ENCODE measurements around the gene CASQ2. TPM values are rescaled to one million over a fixed set of nuclear protein-coding genes. Genes with fewer than 3 reads are reported as not detected.

The CASQ2 gene
- total and polyA plus RNA-seq, 3 donors from 2014 or later, result 0.74 to 8.6 (median 1.9) TPM

GRCh38 chr1:115728341-115728740 lies 40.2 kb downstream of the CASQ2 start:
- Histone ChIP-seq H3K4me3 (no peak overlapping the region), H3K36me3 (ENCODE audit: low read depth, missing control alignments) (no peaks in the 10 kb centered on the region), H3K27me3 (no peaks in the 10 kb centered on the region), H3K9me3 (no peaks in the 10 kb centered on the region), H3K27ac (peak overlapping the region in 1 of 2 donors; percentile 47), H3K4me1 (peaks cover 7% of the 10 kb centered on the region)
- DNase-seq, result no peak
- intact Hi-C loops (cut with DNase I; ENCODE audit: low total_unique reads), result no loop called here
- WGBS, 2 donors, result 88 to 97% methylated on average over 1 of the region's 1 CpG
- TF ChIP-seq CTCF (IDR thresholded peaks at IDR 0.05), result no peak

DNA sequence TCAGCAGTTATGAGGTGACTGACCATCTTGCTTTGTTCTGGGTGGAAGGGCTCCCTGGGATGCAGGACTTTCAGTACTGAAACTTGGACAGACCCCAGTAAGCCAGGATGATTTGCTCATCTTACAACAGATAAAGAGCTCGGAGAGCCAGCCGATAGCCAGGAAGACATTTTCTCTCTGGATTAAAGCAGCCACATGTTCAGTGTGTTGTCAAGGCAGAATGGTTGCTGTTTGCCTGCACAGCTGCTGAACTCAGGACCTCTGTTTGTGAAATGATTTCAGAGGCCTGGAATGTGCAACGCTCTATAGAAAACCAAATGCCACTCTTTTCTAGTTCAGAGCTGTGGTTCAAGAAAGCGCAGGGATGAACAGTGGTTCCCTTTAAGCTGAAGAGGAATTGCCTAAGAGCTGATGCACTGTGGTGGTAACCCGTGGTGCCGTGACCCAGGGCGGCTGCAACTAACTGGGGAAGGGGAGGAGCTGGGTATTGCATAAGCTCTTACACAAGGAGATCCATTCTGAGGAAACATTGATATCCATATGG lies 40.7 kb downstream of the CASQ2 start:
- no peaks in the 10 kb centered on the region for H3K9me3 ChIP-seq
- WGBS, 2 donors, result 41 to 44% methylated on average over 7 of the region's 7 CpGs
- TF ChIP-seq CTCF (IDR thresholded peaks at IDR 0.05) (no peak), POLR2A (IDR thresholded peaks at IDR 0.05) (no peak)
- no peaks in the 10 kb centered on the region for H3K27me3 ChIP-seq
- peak overlapping the region; percentile 39 to 47 for H3K27ac ChIP-seq
- H3K4me3 ChIP-seq, result no peak overlapping the region
- no peaks in the 10 kb centered on the region for H3K36me3 ChIP-seq (ENCODE audit: low read depth, missing control alignments)
- peak; percentile 42 for DNase-seq
- intact Hi-C loops (cut with DNase I; ENCODE audit: low total_unique reads), result no loop called here
- H3K4me1 ChIP-seq, result peaks cover 7% of the 10 kb centered on the region

DNA sequence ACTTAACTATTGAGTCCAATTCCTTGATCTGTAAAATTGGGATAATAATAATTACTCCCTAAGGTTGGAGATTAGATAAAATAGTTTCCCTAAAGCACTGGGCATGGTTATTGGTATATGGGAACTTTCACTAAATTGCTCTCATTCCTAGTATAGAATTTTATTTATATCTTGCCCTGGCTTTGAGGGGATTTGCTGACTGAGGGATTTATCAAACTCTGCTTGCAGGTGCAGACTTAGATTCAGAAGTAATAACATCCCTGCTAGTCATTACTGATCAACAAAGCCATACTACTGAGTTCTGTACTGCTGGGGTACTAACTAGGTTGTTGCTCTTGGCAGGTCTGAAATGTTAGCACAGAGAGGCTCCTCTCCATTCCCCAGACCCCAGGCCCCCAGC lies 41.9 kb downstream of the CASQ2 start:
- Histone ChIP-seq H3K9me3 (no peaks in the 10 kb centered on the region), H3K4me3 (no peak overlapping the region), H3K27ac (no peak overlapping the region), H3K4me1 (peaks cover 7% of the 10 kb centered on the region), H3K27me3 (no peaks in the 10 kb centered on the region), H3K36me3 (ENCODE audit: low read depth, missing control alignments) (no peaks in the 10 kb centered on the region)
- DNase-seq, result no peak
- intact Hi-C loops (cut with DNase I; ENCODE audit: low total_unique reads), result no loop called here
- TF ChIP-seq CTCF (IDR thresholded peaks at IDR 0.05), result no peak
- TF ChIP-seq POLR2A (IDR thresholded peaks at IDR 0.05), result no peak

GRCh38 chr1:115726161-115726560 lies 42.4 kb downstream of the CASQ2 start:
- Histone ChIP-seq H3K4me1 (peaks cover 7% of the 10 kb centered on the region), H3K27ac (no peak overlapping the region), H3K4me3 (no peak overlapping the region), H3K36me3 (ENCODE audit: low read depth, missing control alignments) (no peaks in the 10 kb centered on the region), H3K9me3 (no peaks in the 10 kb centered on the region), H3K27me3 (no peaks in the 10 kb centered on the region)
- TF ChIP-seq POLR2A (IDR thresholded peaks at IDR 0.05) (no peak), CTCF (IDR thresholded peaks at IDR 0.05) (no peak)
- WGBS, 2 donors, result 55 to 64% methylated on average over 3 of the region's 3 CpGs
- no peak for DNase-seq
- intact Hi-C loops (cut with DNase I; ENCODE audit: low total_unique reads), result no loop called here

DNA sequence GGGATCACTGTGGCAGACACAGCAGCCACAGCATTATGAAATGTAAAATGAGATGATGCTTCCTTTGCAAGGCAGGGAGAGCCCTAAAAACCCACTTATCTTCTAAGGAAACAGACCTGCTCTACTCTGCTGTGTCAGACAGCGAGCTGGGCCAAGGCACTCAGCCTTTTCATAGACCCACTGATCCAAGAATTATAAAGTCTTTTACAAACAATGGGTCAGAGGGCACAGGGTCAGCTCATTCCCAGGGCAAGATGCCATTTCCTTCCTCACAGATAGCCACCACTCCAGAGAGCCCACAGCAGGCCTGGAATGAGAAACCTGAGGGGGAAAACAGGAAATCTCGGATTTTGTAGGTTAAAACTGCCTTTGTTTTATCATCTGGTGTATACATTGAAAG lies 42.9 kb downstream of the CASQ2 start:
- no peak overlapping the region for H3K4me3 ChIP-seq
- H3K9me3 ChIP-seq, result no peaks in the 10 kb centered on the region
- no peak overlapping the region for H3K27ac ChIP-seq
- 56 to 62% methylated on average over 2 of the region's 2 CpGs for WGBS, 2 donors
- DNase-seq, result peak; percentile 19
- no peaks in the 10 kb centered on the region for H3K27me3 ChIP-seq
- peaks cover 7% of the 10 kb centered on the region for H3K4me1 ChIP-seq
- intact Hi-C loops (cut with DNase I; ENCODE audit: low total_unique reads), result no loop called here
- TF ChIP-seq CTCF (IDR thresholded peaks at IDR 0.05) (no peak), POLR2A (IDR thresholded peaks at IDR 0.05) (no peak)
- no peaks in the 10 kb centered on the region for H3K36me3 ChIP-seq (ENCODE audit: low read depth, missing control alignments)

Data from testis (tissue), 3 donors.